A673 (cell line): Measurements from ENCODE around the gene DNHD1.

Experiments used
- CTCF ChIP-seq: fragments of 300-800, 200-600 bp; sonication (generic); conservative IDR thresholded peaks from 2 replicates; pipeline ENCODE4 v1.5.1; 2017; ENCODE audit warnings: low read depth, mild to moderate bottlenecking, antibody characterized with exemption, low read length, moderate library complexity, mixed read lengths
- EZH2 ChIP-seq: fragments of 200-600 bp; sonication (generic); IDR thresholded peaks from 2 replicates; pipeline ENCODE4 v1.6.1; 2017; ENCODE audit warnings: borderline replicate concordance, low read depth, mild to moderate bottlenecking, mixed read lengths, antibody characterized with exemption, low read length; ENCODE audit not compliant: poor library complexity, severe bottlenecking

DNA sequence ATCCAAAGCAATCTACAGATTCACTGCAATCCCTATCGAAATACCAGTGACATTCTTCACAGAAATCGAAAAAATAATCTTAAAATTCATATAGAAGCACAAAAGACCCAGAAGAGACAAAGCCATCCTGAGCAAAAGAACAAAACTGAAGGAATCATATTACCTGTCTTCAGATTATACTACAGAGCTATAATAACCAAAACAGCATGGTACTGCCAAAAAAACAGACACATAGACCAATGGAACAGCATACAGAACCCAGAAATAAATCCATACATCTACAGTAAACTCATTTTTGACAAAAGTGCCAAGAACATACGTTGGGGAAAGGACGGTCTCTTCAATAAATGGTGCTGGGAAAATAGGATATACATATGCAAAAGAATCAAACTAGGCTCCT, 87.4 kb downstream of the DNHD1 start:
- TF ChIP-seq CTCF (no peak), EZH2 (no peak)
